Nasal cavity respiratory epithelium epithelial cell of viscerocranial mucosa (primary cell): Measurements from ENCODE around the gene IL18R1. TPM values are rescaled to one million over a fixed set of nuclear protein-coding genes. Genes with fewer than 3 reads are reported as not detected.

ENCODE experiments used
- total RNA-seq: library from RNA; depleted of rRNA; stranded (reverse); fragments of >200 nt; gene quantifications from 2 replicates; pipeline ENCODE4 v1.2.3, GENCODE V29; 2014

IL18R1 gene
- 5.5 and 9.5 TPM in 2 replicates for total RNA-seq

GRCh38 chr2:102355526-102356380 lies at the start of gene IL18R1:
Gene IL18R1, plus strand, starts transcription at chr2:102355796. Its CDS starts 6,865 bp downstream, at chr2:102362661.

GRCh38 chr2:102310964-102311640 lies 44.5 kb upstream of the IL18R1 start, which contains the start of gene IL1RL1:
Gene IL1RL1, plus strand, starts transcription at chr2:102311563. Its CDS starts 26,702 bp downstream, at chr2:102338265.

GRCh38 chr2:102422910-102423309 lies 67.3 kb downstream of the IL18R1 start, which contains the start of gene IL18RAP:
Gene IL18RAP, plus strand, starts transcription at chr2:102423160. Its CDS starts 118 bp downstream, at chr2:102423278.

Other genes with a start within 250 kb of the IL18R1 start
- 1.4 and 22.9 TPM in 2 replicates for gene IL1R1, start 213.1 kb upstream of the IL18R1 start, total RNA-seq
- gene IL1RL2, start 168.8 kb upstream of the IL18R1 start, total RNA-seq, result 3.1 and 6.3 TPM in 2 replicates
- gene IL1RL1, start 44.2 kb upstream of the IL18R1 start, total RNA-seq, result 3.0 and 53.3 TPM in 2 replicates
- 0.21 TPM in 1 of 2 replicates, not detected in the other for gene IL18RAP, start 67.4 kb downstream of the IL18R1 start, total RNA-seq
- 0.07 TPM in 1 of 2 replicates, not detected in the other for gene SLC9A4, start 117.4 kb downstream of the IL18R1 start, total RNA-seq